Breast epithelium (tissue), 3 donors: ENCODE data around the gene DSCAM.

Experiments
- CTCF ChIP-seq, 3 donors: fragments of 450-650 bp; IDR thresholded peaks; one replicate each; pipeline ENCODE4 v1.5.1; 2016 to 2017; ENCODE audit warnings: antibody characterized with exemption in 3 of 3, mild to moderate bottlenecking in 3 of 3, moderate library complexity in 3 of 3
- POLR2A ChIP-seq: fragments of 450-650 bp; IDR thresholded peaks from one replicate; pipeline ENCODE4 v1.6.1; 2016; ENCODE audit warnings: antibody characterized with exemption, mild to moderate bottlenecking, moderate library complexity
- POLR2AphosphoS5 ChIP-seq, 3 donors: sonication (generic); formaldehyde crosslinking; IDR thresholded peaks; one replicate each; pipeline ENCODE4 v1.6.1; 2017; ENCODE audit warnings: antibody characterized with exemption in 3 of 3

- TF ChIP-seq CTCF (IDR thresholded peaks at IDR 0.05) (no peak), POLR2A (no peak), POLR2AphosphoS5 (IDR thresholded peaks at IDR 0.05) (no peak)
Observed at GRCh38 chr21:40284409-40284808, 562.5 kb downstream of the DSCAM start.
